Endothelial cell (in vitro differentiated cells): ENCODE results near the gene MLEC. TPM values are rescaled to one million over a fixed set of nuclear protein-coding genes. Genes with fewer than 3 reads are reported as not detected.
"Not testable (repeated sequence)": the region's sequence is repeated elsewhere in the genome, so short reads cannot be mapped to it uniquely, and the experiment has no call there.

Experiments used
- DNase-seq: peaks from one replicate; pipeline ENCODE4 v3.0.0; 2021; ENCODE audit warnings: low spot score
- H3K27ac Mint-ChIP-seq: one replicate; pipeline ENCODE4 v1.8.0; 2021; ENCODE audit warnings: mixed read lengths, inconsistent platforms; ENCODE audit not compliant: unreplicated experiment
- H3K27me3 Mint-ChIP-seq: one replicate; pipeline ENCODE4 v1.8.0; 2021; ENCODE audit warnings: mild to moderate bottlenecking, moderate library complexity, mixed read lengths, inconsistent platforms; ENCODE audit not compliant: unreplicated experiment
- H3K36me3 Mint-ChIP-seq: one replicate; pipeline ENCODE4 v1.8.0; 2021; ENCODE audit warnings: mild to moderate bottlenecking, low read depth, mixed read lengths, inconsistent platforms; ENCODE audit not compliant: unreplicated experiment
- H3K4me1 Mint-ChIP-seq: one replicate; pipeline ENCODE4 v1.8.0; 2021; ENCODE audit warnings: mild to moderate bottlenecking, mixed read lengths, inconsistent platforms; ENCODE audit not compliant: unreplicated experiment
- H3K4me3 Mint-ChIP-seq: one replicate; pipeline ENCODE4 v1.8.0; 2021; ENCODE audit warnings: mild to moderate bottlenecking, mixed read lengths, inconsistent platforms; ENCODE audit not compliant: unreplicated experiment
- H3K9me3 Mint-ChIP-seq: one replicate; pipeline ENCODE4 v1.8.0; 2021; ENCODE audit warnings: mixed read lengths, inconsistent platforms; ENCODE audit not compliant: unreplicated experiment
- total RNA-seq: library from RNA; stranded (reverse); fragmentation: NEBNext Ultra II Directional; extraction: Animal tissue kit (Norgen Biotek cat#: 25700); gene quantifications from one replicate; pipeline ENCODE4 v1.2.1, GENCODE V29; 2021; ENCODE audit not compliant: unreplicated experiment
- TF ChIP-seq, protein P1 (sequence below): fragments of 200-600 bp; sonication (generic); IDR thresholded peaks from one replicate; pipeline ENCODE4 v1.5.0; 2021; ENCODE audit warnings: antibody characterized with exemption; ENCODE audit not compliant: unreplicated experiment

Gene MLEC
- total RNA-seq, 1 donor from 2014 or later: 124 TPM

DNA sequence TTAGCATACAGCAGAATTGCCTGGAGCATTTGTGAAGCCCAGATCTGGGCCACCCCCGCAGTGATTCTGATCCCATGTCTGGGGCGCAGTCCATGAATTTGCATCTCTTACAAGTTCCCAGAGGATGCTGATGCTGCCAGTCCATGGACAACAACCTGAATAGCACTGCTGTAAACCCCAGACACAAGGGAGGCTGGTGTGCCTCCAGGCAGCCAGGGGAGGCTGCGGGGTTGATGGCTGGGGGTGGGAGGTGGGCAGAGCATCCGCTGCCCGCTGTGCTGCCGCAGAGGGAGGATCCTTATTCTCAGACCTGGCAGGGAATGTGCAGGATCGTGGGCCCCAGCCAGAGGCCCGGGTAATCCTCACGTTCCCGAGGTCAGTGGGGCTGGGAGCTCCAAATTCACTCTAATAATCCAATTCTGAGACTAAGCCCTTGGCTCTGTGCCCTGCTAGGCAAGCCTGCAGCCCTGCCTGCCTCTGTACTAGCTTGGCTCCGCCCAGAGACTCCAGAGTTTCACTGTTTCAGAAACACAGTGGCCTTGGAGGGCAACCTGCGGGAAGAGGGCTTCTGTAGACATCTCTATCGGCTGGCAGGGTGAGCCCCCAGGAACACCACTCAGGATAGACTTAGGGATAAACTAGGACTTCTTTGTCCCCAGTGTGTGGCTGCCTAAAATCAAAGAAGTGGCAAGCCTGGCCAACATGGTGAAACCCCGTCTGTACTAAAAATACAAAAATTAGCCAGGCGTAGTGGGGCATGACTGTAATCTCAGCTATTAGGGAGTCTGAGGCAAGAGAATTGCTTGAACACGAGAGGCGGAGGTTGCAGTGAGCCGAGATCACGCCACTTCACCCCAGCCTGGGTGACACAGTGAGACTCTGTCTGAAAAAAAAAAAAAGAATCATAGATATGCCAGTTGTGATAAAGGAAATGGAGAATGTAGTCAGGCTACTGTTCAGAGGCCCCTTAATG lies 17.8 kb upstream of the MLEC start:
- no peaks in the 10 kb centered on the region for H3K9me3 Mint-ChIP-seq
- DNase-seq: no peak
- peaks cover 4% of the 10 kb centered on the region for H3K27me3 Mint-ChIP-seq
- H3K27ac Mint-ChIP-seq: no peak overlapping the region
- H3K4me3 Mint-ChIP-seq: no peak overlapping the region
- H3K36me3 Mint-ChIP-seq: no peaks in the 10 kb centered on the region
- TF ChIP-seq, protein P1, sequence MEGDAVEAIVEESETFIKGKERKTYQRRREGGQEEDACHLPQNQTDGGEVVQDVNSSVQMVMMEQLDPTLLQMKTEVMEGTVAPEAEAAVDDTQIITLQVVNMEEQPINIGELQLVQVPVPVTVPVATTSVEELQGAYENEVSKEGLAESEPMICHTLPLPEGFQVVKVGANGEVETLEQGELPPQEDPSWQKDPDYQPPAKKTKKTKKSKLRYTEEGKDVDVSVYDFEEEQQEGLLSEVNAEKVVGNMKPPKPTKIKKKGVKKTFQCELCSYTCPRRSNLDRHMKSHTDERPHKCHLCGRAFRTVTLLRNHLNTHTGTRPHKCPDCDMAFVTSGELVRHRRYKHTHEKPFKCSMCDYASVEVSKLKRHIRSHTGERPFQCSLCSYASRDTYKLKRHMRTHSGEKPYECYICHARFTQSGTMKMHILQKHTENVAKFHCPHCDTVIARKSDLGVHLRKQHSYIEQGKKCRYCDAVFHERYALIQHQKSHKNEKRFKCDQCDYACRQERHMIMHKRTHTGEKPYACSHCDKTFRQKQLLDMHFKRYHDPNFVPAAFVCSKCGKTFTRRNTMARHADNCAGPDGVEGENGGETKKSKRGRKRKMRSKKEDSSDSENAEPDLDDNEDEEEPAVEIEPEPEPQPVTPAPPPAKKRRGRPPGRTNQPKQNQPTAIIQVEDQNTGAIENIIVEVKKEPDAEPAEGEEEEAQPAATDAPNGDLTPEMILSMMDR: no peak
- H3K4me1 Mint-ChIP-seq: no peaks in the 10 kb centered on the region

GRCh38 chr12:120670237-120670636 lies 16.7 kb upstream of the MLEC start:
- not testable (repeated sequence) for H3K4me1 Mint-ChIP-seq, H3K36me3 Mint-ChIP-seq, H3K9me3 Mint-ChIP-seq, H3K27me3 Mint-ChIP-seq, H3K4me3 Mint-ChIP-seq, DNase-seq, H3K27ac Mint-ChIP-seq

- TF ChIP-seq, protein P1: no peak
- H3K36me3 Mint-ChIP-seq: no peaks in the 10 kb centered on the region
- H3K9me3 Mint-ChIP-seq: no peaks in the 10 kb centered on the region
- H3K27ac Mint-ChIP-seq: no peak overlapping the region
- DNase-seq: no peak
- H3K4me3 Mint-ChIP-seq: no peak overlapping the region
- peaks cover 4% of the 10 kb centered on the region for H3K27me3 Mint-ChIP-seq
- no peaks in the 10 kb centered on the region for H3K4me1 Mint-ChIP-seq
Measured at GRCh38 chr12:120670667-120671066, 16.3 kb upstream of the MLEC start.

DNA sequence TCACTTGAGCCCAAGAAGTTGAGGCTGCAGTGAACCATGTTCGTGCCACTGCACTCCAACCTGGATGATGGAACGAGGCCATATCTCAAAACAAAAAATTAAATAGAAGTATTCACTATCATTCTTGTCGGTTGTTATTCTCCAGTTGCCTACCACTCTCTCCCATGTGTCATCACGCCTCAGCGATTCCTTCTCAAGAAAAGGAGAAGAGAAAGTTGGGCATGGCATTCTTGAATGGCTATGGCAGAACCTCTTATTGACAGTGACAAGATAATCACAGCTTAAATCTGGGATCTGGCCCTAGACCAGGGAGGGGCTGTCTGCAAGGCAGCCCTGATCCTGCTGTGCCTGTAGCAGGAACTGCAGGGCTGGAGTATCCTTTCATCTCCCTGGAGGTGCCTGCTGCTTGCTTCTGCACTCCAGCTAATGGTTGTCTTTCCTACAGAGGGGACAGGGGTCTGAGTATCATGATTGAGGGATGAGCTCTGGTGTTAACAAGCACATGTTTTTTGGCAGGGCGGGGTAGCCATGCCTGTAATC lies 12.8 kb upstream of the MLEC start:
- TF ChIP-seq, protein P1: no peak
- no peak for DNase-seq
- H3K27ac Mint-ChIP-seq: no peak overlapping the region
- no peak overlapping the region for H3K4me3 Mint-ChIP-seq
- H3K9me3 Mint-ChIP-seq: no peaks in the 10 kb centered on the region
- H3K36me3 Mint-ChIP-seq: no peaks in the 10 kb centered on the region
- H3K27me3 Mint-ChIP-seq: no peaks in the 10 kb centered on the region
- no peaks in the 10 kb centered on the region for H3K4me1 Mint-ChIP-seq

- TF ChIP-seq, protein P1: no peak
- no peak for DNase-seq
- Mint-ChIP-seq H3K9me3 (no peaks in the 10 kb centered on the region), H3K4me3 (no peak overlapping the region), H3K27me3 (no peaks in the 10 kb centered on the region), H3K4me1 (peaks cover 4% of the 10 kb centered on the region), H3K36me3 (no peaks in the 10 kb centered on the region), H3K27ac (no peak overlapping the region)
Measured at GRCh38 chr12:120677765-120678473, 9.0 kb upstream of the MLEC start.
